ENCODE results near the gene MAP4K1. TPM values are rescaled to one million over a fixed set of nuclear protein-coding genes. Genes with fewer than 3 reads are reported as not detected.

Gene MAP4K1
- polyA plus RNA-seq, 1 donor from 2014 or later: 1.0 TPM

DNA sequence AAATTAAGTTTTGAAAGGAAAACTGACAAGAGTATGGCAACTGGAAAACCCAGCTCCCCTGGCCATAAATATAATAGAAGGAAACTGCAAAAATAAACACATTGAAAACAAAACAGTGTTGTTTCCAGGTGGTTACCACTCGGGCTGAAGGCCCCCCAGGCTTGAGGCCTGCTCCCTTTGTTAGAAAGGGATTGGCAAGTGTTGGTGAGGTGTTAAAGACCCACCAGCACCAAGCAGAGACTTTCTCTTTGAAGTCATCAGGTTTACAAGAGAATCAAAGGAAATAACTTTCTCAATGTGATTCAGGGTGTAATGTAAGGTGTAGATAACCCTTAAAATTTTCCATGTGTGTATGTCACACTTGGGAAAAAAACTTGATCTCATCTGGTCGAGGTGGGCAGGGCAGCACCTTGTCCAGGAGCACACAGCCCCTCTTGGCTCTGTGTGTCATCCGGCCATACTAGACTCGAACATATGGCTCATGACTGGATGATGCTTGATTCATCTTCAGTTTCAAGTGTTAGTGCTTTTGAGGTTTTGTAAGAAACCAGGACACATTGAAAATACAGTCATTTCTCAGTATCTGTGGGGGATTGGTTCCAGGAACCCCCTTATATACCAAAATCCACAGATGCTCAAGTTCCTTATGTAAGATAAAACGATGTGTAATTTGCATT, 37.5 kb upstream of the MAP4K1 start:
- Histone ChIP-seq H3K27ac (ENCODE audit: low read length) (no peak overlapping the region), H3K9me2 (ENCODE audit: insufficient read depth, low read length) (no peaks in the 10 kb centered on the region), H3K4me3 (ENCODE audit: low read length) (no peak overlapping the region), H2AFZ (ENCODE audit: low read depth, low read length) (no peak overlapping the region), H3K9me3 (ENCODE audit: low read length) (no peaks in the 10 kb centered on the region), H4K20me1 (ENCODE audit: insufficient read depth) (peaks cover 5% of the 10 kb centered on the region), H3K9ac (ENCODE audit: low read length) (no peak overlapping the region), H3K79me2 (replicated peaks; ENCODE audit: insufficient read depth, low read length) (peaks cover 79% of the 10 kb centered on the region), H3K36me3 (ENCODE audit: insufficient read depth, low read length) (no peaks in the 10 kb centered on the region), H3K4me2 (ENCODE audit: low read length) (no peak overlapping the region), H3K27me3 (ENCODE audit: insufficient read depth, low read depth, low read length) (no peaks in the 10 kb centered on the region), H3F3A (ENCODE audit: insufficient read depth, low read length, poor library complexity, severe bottlenecking) (no peaks in the 10 kb centered on the region)
- TF ChIP-seq MXI1 (conservative IDR thresholded peaks at IDR 0.05; ENCODE audit: poor library complexity, severe bottlenecking) (no peak), TAF1 (IDR thresholded peaks at IDR 0.05; ENCODE audit: low read depth) (no peak), RAD21 (conservative IDR thresholded peaks at IDR 0.05) (no peak), REST (IDR thresholded peaks at IDR 0.05; ENCODE audit: borderline replicate concordance) (no peak), POLR2AphosphoS5 (IDR thresholded peaks at IDR 0.05) (no peak), EP300 (conservative IDR thresholded peaks at IDR 0.05; ENCODE audit: poor library complexity, severe bottlenecking) (no peak), EZH2 (IDR thresholded peaks at IDR 0.05; ENCODE audit: borderline replicate concordance, insufficient read depth, low read length, poor library complexity, severe bottlenecking) (no peak), SMC3 (conservative IDR thresholded peaks at IDR 0.05; ENCODE audit: poor library complexity) (no peak)
- TF ChIP-seq, protein P1, sequence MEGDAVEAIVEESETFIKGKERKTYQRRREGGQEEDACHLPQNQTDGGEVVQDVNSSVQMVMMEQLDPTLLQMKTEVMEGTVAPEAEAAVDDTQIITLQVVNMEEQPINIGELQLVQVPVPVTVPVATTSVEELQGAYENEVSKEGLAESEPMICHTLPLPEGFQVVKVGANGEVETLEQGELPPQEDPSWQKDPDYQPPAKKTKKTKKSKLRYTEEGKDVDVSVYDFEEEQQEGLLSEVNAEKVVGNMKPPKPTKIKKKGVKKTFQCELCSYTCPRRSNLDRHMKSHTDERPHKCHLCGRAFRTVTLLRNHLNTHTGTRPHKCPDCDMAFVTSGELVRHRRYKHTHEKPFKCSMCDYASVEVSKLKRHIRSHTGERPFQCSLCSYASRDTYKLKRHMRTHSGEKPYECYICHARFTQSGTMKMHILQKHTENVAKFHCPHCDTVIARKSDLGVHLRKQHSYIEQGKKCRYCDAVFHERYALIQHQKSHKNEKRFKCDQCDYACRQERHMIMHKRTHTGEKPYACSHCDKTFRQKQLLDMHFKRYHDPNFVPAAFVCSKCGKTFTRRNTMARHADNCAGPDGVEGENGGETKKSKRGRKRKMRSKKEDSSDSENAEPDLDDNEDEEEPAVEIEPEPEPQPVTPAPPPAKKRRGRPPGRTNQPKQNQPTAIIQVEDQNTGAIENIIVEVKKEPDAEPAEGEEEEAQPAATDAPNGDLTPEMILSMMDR (IDR thresholded peaks at IDR 0.05; ENCODE audit: poor library complexity, severe bottlenecking): no peak

GRCh38 chr19:38654628-38655055, 36.9 kb upstream of the MAP4K1 start:
- Histone ChIP-seq H2AFZ (ENCODE audit: low read depth, low read length) (no peak overlapping the region), H4K20me1 (ENCODE audit: insufficient read depth) (peaks cover 5% of the 10 kb centered on the region), H3K36me3 (ENCODE audit: insufficient read depth, low read length) (no peaks in the 10 kb centered on the region), H3K27ac (ENCODE audit: low read length) (no peak overlapping the region), H3K27me3 (ENCODE audit: insufficient read depth, low read depth, low read length) (no peaks in the 10 kb centered on the region), H3F3A (ENCODE audit: insufficient read depth, low read length, poor library complexity, severe bottlenecking) (no peaks in the 10 kb centered on the region), H3K9ac (ENCODE audit: low read length) (no peak overlapping the region), H3K9me2 (ENCODE audit: insufficient read depth, low read length) (no peaks in the 10 kb centered on the region), H3K4me2 (ENCODE audit: low read length) (no peak overlapping the region), H3K79me2 (replicated peaks; ENCODE audit: insufficient read depth, low read length) (peaks cover 85% of the 10 kb centered on the region), H3K9me3 (ENCODE audit: low read length) (no peaks in the 10 kb centered on the region), H3K4me3 (ENCODE audit: low read length) (no peak overlapping the region)
- TF ChIP-seq, protein P1 (IDR thresholded peaks at IDR 0.05; ENCODE audit: poor library complexity, severe bottlenecking): no peak
- TF ChIP-seq SMC3 (conservative IDR thresholded peaks at IDR 0.05; ENCODE audit: poor library complexity): no peak
